ENCODE data around the gene LRMDA.

The LRMDA gene

DNA sequence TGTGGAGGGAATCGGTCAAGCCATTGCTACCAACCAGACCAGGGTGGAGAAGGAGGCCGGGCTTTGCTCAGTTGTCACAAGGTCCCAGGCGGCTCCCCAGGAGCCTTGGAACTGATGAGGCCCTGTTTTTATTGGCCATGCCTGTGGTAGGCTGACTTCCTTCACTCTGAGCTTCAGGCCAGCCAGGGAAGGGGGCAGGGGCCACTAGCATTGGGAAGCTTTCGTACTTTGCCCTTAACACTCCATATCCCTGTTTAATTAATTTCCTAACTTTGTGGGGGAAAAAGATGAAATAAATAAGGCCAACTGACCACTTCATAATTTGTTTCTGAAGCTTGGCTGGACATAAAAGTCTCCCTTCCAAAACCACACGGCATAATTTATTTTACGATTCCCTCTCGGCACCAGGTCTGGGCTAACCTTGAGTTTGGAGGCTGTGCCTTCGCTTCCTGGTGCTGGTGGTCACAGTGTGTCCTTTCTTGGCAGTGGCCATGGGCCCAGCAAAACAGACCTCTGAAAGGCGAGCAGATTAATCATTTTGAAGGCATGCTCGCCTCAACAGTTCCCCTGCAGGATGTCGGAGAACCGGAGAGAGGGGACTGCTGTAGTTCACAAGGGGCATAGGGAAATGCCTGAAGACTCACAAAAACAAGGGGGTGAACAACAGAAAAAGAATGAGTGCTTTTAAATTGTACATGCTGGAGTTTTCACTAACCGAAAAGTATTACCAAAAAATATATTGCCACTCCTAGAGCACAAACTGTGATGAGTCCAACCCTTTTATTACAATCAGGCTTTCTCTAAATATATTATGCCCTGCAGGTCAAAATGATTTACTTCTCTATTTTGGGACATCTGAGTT, 966.0 kb downstream of the LRMDA start:
- DNase-seq, result no peak

DNA sequence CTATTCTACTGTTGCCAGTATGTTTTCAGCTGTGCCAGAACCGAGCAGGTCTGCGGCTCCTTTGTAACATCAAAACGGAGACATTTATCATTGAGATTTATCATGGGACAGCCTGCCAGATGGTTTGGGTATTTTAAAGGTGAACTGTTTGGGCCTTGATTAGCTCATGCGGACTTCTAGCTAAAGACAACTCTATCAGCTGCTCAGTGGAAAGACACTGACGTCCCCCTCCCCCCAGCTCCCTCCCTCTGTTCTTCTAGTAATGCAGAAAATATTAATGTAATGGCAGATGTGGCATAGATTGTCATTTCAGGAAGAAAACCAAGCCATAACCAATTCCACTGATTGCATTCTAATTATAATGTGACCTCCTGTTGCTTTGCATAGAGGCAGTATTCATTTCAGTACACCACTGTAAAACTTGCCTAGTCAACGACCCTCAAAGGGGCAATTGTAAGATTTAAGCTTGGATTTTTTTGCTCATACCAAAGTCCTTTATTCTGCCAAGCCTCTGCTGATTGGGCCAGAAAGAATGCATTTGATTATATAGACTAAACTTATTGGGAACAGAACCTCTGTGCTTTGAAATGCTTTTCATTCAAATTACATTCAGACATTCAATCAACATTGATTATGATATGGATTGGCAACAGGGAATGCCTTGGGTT, 966.8 kb downstream of the LRMDA start:
- no peak for DNase-seq

DNA sequence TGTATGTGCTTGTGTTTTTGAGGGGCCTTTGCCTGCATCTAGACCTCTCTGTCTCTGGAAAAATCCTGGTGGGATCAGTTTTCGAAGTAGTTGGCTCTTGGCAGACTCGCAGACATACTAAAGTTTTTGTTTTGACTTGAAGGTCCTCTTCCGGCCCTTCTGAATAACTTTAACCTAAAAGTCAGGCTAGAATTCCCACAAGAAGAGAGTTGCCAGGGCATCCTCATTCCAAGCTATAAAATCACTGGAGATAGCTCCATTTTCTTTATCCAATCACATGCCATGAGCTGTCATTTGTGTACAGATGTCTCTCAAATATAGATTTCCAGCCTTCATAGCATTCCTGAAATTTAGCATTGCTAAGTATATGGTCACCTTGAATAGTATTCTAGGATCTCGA, 967.8 kb downstream of the LRMDA start:
- DNase-seq, result no peak

DNA sequence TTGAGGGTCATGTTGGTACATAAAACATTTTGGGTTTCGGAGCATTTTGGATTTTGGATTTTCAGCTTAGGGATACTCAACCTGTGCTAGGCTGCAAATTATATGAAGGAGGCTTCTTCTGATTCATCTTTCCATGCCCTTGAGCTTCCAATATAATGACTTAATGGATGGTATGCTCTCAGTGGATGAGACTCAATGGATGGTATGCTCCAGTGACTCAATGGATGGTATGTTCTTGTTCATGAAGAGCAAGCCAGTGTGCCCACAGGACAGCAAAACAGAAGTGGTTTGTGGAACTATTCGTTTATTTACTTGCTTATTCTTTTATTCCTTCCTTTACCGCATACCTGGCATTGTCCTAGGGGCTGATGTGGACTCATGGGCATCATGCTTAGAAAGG, 969.6 kb downstream of the LRMDA start:
- DNase-seq, result no peak

DNA sequence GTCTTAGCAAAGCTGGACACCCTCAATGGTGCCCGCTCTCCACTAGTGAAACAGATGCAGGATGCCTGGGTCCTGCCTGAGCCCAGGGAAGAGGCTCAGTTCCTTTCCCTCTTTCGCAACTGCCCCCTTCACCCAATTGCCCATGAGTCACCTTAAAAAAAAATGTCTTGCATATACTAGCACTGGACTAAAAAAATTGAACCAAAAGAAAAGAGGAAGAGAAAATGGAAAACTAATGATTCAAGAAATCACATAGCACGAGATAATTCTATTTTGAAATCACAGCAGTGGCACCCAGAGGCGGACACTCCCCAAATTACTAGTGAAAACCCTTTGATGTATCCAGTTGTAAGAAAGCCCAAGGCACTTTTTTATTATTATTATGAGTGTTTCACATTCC, 972.5 kb downstream of the LRMDA start:
- DNase-seq, result no peak

DNA sequence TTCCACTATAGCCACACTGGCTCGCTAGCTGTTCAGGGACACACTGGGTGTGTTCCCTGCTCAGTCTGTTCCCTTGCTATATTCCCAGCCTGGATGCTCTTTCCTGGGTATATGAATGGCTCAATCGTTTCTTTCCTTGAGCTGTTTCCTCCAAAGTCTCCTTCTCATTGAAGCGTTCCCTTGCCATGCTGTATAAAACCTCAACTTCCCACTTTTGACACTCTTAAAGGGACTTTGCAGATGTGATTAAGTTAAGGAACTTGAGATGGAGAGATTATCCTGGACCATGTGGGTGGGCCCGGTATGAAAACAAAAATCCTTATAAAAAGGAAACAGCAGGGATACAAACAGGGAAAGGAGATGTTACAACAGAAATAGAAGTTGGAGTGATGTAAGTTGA, 973.1 kb downstream of the LRMDA start:
- no peak for DNase-seq

DNA sequence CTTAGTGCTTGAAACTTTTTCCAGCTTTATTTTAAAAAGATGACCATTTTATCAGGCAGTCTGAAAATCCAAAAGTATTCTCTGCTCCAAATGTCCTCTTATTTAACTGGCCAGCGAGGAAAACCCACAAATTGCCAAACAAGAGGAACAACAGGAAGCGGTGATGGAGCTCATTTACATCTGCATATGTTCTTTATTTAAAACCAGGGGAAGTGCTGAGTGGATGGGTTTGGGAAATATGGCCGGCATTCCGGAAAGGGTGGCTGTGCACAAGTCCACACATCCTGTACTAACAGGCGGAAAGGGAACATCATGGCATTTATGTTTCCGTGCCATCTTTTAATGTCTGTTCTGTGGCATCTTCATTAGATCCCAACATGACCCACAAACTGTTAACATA, 974.5 kb downstream of the LRMDA start:
- no peak for DNase-seq

DNA sequence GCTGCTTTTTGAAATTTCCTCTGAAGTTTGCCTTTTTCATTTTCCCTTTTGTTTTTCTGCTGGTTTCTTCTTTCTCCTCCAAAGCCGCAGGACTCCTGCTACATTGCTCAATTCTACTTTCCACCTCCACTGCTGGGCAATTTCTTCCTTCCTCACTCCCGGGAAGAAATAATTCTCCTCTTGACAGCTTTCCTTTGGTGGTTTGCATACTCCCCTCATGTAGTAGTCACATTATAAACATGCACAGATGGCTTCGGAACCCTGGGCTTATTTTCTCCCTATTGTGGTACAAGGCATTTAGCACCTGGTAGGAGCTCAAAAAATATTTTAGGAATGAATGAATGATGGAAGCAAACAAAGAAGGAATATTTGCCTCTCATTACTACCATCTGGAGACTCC, 977.2 kb downstream of the LRMDA start:
- no peak for DNase-seq

DNA sequence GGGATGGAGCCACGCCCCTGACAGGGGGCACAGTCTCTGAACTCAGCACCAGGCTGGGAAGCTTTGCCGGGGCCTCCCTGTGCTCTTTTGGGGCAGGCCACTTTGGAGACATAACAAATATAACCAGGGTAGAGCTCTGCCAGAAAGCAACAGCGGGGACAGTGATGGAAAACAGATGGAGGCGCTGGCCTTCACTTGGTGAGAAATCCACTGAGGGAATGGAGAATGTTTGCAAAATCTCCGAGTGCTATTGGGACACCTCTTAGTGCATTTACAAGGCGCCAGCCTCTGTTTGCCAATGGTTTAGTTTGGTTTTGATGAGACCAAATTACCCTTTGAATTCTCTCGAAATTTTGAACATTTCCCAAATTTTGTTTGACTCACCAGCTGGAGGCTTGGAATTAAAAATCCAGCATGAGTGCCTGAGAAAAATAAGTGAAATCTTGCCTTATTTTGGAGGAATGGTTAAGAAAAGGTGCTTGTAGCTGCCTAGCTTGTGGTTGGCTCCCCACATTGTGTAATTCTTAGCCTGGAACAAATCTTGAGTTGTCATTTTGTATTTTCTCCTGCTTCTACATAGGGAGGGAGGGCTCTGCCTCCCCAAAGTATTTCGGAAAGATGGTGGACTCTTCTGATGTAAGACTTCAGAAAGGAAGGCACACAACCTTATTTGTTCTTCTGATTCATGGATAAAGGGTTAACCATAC, 980.5 kb downstream of the LRMDA start:
- no peak for DNase-seq

DNA sequence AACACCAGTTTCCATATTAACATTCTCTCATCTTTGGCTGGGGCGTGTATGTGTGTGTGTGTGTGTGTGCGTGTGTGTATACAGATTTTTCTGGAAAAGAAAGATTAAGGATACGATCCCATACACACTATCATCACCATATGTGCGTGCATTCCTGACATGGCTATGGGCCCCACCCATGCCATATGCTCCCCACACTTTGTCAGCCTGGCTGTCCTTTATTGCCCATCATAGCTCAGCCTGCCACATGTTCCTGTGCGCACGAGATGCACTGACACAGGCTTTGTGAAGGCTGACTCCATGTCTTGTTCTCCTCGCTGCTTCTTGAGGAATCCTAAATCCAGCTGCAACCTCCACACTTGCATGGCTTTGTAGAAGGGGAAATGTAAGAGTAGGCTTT, 984.1 kb downstream of the LRMDA start:
- DNase-seq, result no peak

DNA sequence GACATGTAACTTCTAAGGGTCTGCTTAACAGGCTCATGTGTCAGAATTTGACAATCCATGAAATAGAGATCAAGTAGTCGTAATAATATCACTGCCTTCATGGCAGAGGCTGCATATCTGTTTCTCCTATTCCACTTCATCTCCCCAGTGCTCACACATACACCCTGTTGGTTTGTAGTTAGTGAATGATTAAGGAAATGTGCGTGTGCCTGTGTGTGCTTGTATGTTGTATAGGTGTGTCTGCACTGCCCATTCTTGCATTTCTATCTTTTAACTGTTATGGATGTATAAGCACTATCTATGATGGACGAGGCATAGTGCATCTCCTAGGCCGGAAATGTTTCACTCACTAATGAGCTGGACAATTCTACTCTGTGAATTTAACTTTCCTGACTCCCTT, 985.2 kb downstream of the LRMDA start:
- DNase-seq, result no peak

DNA sequence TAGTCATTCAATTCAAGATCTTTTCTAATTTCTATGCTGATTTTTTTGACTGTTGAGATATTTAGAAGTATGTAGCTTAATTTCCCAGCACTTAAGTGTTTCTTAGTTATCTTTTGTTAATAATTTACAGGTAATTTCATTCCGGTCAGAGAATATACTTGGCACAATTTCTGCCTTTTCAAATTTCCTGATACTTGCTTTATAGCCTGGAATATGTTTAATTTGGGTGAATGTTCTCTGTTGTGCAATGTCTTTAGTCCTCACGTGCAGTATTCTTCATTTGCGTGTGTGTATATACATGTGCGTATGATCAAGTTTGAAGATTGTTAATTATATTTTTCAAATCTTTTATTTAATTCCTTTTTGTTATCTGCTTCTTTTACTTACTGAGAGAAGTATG, 989.3 kb downstream of the LRMDA start:
- no peak for DNase-seq

DNA sequence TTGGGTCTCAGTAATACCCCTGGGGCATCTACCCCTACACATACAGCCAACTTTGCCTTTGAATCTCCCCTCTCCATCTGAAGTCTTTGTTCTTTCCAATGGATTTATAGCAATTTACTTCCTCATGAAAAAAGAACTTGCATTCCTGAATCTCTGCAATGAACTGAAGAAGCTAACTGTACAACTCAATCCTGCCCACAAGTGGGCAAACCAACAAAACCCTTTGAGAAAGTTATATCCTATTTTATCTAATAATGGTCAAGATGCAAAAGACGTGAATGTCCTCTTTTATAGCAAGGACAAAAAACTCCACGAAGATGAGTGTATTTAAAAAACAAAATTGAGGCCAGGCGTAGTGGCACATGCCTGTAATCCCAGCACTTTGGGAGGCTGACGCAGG, 991.3 kb downstream of the LRMDA start:
- DNase-seq, result no peak

DNA sequence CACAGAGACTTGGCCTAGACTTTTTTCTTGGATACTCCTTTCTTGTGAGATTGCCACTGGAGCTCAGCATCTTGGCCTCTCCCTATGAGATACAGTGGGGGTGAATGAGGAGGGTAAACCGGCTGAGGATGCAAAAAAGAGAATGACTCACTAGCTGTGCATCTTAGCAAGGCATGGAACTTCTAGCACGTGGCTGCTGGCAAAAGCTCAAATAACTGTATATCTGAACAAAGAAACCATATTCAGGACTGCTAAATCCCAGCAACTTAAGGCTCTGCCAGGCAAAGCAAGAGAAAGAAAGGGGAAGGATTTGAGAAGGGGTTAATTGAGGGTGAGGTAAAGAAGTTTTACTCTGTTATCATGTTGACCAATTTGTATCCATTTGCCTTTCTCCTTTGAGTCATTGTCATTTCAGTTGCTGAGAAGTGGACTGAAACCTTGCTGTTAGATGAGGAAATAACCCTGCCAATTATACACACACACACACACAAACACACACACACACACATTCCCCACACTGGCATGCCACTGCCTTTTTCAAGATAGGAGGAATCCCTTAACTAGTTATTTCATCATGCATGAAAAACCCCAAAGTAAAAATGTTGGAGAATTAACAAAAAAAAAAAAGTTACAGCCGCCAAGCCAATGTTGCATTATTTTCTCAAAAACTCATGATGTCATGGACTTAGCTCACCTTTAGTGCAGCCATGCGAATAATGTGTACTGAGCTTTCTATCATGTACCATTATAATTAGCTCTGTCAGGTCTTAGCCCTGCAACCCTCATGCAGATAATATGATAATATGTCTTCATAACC, 997.3 kb downstream of the LRMDA start:
- no peak for DNase-seq

DNA sequence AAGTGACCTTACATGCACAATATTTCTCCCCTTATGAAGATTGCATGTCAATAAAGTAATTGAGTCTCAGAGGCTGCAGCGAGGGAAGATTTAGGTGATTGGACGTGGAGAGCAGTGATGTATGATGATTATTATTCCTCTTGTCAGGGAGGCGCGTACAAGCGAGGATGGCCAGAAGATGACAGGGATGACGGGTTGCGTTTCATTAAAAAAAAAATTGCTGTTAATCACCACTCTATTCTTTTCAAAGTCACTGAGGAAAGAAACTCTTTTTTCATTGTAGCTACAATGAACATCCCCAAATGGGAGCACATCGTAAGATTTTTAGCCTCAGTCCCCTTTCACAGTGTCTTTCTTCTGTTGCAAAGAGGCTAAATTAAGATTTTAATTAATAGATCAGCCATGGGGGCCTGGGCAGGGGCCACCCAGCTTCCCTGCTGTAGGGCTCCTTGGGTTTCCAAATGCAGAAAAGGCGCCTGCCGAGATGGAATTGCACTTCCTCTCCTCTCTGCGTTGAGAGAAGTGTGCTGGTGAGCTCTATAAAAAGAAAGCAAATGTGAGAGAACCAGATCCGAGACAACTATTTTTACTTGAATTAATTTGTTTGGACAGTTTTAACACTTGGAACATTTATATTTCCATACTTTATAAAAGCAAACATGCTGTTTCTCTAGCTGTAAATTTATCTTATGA, 998.1 kb downstream of the LRMDA start:
- DNase-seq, result no peak

DNA sequence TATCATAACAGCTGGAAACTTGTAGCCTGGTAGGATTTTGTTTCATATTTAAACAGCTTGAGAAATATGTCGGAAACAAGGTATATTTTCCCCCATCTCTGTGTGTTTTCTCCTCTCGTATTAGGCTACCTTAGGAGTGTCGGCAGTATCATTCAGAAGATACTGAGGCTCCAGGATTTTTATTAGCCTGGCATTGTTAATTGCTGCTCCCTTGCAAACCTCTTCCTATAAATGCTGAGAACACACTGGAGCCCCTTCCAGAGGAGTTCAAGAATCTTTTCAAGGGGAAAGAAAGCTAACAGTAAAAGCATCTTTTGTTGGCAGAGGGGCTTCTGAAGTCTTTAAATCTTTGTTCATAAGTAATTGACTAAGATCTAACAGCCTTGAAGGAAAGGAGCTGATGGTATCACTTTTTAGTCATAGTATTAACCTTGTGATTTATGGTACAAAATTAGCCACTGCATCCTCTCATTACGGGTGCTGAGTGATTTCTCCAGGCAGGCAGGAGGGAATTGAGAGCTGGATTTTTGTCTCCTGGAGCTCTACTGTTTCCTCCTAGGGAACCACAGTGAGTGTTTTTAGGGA, 998.7 kb downstream of the LRMDA start:
- DNase-seq, result no peak

DNA sequence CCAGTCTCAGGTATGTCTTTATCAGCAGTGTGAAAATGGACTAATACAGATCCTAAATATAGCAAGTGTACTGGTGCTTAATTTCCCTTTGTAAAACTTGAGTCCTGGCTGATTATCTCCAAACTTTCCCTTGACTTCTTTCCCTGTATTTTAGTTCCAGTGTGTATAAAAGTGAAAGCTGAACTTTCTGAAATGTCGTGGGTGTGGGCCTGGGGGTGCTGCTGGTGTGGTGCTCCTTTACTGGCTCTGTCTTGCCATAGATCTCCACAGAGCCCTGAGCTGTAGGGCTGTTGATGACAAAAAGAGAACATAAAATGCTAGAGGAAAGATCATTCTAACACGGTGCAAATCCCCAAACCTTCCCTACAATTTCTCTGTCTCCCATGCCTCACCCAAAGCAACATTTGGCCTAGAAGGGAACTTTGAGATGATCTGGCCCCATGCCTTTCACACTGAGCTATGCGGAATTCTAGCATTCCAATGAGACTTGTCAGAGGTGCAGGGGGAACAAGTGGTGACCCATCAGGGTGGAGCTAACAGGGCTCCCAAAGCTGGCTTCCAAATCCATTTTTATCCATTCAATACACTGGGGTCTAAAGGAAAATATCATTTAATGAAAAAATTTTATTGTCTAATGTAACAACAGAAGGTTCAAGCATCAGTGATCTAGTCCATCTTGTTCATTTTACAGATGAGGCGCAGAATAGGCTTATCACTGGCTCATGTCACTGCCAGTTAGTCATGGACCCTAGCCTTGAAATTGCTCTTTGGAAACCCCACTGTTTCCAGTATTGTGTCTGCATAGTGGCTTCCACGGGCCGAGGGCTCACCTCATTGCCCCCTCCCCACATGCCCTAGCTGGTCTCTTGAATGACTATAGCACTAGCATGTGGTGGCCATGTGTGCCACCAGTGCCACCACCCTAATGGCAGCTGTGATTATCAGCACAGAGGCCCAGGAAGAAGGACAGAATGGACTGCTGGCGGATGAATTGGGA, 1000.9 kb downstream of the LRMDA start:
- no peak for DNase-seq

DNA sequence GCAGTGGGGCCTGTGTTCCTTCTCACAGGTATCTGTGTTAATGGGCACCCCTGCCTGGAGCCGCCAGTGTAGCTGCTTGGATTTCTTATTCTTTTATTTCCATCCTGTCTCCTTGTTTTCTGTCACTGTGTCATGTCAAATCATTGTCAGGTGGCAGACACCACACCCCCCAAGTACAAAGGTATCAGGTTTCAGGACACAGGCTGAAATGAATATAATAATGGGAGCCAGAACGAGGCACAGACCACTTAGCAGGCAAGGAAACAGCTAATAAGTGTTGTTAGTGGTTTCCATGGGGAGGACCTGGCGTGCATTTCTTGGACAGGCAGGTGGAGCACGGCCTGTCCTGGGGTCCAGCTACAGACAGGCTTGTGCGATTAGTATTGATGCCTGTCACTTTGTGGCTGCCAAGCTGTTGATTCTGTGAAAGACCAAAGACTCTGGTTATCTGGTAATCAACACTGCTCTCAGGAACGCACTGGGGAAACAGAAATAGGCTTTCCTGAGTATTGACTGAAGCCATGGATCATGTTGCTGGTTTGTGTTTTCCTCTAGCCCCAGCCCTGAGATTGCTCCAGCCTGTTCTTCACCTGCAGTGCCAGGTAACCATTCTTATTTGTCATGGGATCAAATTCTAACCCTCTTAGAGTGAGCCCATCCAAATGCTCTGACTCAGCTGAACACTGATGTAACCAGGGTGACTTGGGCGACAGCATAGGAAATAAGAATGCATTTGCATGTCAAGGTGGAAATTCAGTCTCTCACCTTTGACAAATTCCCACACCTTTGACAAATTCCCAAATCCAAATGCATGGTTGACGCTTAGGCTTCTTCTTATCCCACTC, 1002.0 kb downstream of the LRMDA start:
- no peak for DNase-seq

DNA sequence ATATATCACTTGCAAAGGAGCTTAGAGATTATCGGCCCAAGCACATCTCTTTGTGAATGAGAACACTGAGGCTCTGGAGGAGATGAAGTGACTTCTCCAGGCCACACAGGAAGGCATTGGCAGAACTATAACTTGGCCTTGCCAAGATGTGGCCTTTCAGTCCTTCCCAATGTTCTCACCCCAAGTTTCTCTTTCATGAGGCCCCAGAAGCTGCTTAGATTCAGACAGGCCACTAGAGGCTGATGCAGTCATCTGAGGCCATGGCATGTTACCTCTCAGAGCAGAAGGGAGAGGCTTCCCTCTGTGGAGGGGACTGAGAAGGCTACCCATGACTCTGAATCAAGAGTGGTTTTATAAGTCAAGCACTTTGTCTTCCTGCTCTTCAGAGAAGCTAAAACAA, 1003.7 kb downstream of the LRMDA start:
- no peak for DNase-seq

DNA sequence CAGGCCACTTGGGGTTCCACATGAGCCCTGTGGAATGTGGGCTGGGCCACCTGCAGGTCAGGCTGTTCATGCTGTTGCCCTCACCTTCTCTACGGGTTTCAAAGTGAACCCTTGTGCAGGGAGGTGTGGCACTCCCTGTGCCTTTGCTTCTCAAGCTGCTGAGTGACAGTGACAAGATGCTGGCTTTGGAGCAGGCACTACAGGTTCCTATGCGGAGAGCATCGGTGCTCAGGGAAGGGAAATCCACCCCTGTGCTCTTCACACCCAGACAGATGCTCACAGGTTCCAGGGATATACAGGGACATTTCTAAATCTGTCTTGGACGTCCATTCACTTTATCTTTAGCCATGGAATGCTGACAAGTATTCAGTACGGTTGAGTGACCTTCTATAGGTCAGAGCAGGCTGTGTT, 1005.0 kb downstream of the LRMDA start:
- no peak for DNase-seq

Measured in activated CD4-positive, CD25-positive, alpha-beta regulatory T cell treated with anti-CD3 and anti-CD28 coated beads, Interleukin-2, amount 50 U/mL, for 72 hours (primary cell).